ENCODE results near the gene EMX2. TPM values are rescaled to one million over a fixed set of nuclear protein-coding genes. Genes with fewer than 3 reads are reported as not detected.

Gene EMX2
- total RNA-seq, 4 donors from 2014 or later = 2.0 to 9.7 (median 2.5) TPM

DNA sequence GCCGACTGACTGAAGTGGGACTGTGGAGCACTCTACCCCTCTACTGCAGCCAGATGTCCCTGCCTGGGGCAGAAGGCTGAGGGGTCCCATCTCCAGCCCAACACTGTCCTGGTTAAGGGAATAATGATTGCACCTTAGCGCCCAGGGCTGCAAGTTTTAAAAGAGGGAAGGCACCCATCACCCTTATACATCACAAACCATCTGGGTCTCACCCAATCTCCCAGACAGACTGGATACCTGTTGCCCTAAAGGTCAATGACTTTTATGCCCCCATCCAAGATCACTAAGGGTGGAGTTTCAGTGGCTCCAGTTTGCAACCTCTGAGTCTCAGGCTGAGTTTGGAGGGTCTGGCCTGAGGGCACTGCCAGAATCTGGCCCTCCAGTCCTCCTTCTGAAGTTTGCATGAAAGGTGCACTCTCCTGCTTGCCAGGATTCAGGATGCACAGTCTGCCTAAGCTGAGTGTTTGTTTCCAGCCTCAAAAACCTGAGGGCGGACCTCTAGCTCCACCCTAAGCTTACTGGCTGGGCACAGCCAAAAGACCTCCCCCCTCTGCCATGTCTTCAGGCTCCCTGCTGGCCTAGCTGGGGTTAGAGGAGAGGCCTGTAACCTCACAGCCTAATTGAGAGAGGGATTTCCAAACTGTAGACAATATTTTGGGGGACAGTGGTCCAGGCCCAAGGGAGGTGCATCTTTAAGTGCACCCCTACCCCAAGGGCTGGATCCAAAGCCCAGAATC is 2.5 kb upstream of the EMX2 start:
- TF ChIP-seq EP300 (IDR thresholded peaks at IDR 0.05) (no peak), POLR2AphosphoS5 (IDR thresholded peaks at IDR 0.05) (no peak), POLR2A (IDR thresholded peaks at IDR 0.05) (no peak)
- TF ChIP-seq, protein P1, sequence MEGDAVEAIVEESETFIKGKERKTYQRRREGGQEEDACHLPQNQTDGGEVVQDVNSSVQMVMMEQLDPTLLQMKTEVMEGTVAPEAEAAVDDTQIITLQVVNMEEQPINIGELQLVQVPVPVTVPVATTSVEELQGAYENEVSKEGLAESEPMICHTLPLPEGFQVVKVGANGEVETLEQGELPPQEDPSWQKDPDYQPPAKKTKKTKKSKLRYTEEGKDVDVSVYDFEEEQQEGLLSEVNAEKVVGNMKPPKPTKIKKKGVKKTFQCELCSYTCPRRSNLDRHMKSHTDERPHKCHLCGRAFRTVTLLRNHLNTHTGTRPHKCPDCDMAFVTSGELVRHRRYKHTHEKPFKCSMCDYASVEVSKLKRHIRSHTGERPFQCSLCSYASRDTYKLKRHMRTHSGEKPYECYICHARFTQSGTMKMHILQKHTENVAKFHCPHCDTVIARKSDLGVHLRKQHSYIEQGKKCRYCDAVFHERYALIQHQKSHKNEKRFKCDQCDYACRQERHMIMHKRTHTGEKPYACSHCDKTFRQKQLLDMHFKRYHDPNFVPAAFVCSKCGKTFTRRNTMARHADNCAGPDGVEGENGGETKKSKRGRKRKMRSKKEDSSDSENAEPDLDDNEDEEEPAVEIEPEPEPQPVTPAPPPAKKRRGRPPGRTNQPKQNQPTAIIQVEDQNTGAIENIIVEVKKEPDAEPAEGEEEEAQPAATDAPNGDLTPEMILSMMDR (IDR thresholded peaks at IDR 0.05) = no peak
- Histone ChIP-seq H3K4me3 (peak overlapping the region; percentile 81), H3K27ac (no peak overlapping the region), H3K36me3 (no peaks in the 10 kb centered on the region), H3K4me1 (peaks cover 76% of the 10 kb centered on the region), H3K27me3 (peaks cover 77% of the 10 kb centered on the region), H3K9me3 (no peaks in the 10 kb centered on the region)
- 74% methylated on average over 2 of the region's 3 CpGs for WGBS
- no peak for DNase-seq (ENCODE audit: low spot score in 2 of 2)

DNA sequence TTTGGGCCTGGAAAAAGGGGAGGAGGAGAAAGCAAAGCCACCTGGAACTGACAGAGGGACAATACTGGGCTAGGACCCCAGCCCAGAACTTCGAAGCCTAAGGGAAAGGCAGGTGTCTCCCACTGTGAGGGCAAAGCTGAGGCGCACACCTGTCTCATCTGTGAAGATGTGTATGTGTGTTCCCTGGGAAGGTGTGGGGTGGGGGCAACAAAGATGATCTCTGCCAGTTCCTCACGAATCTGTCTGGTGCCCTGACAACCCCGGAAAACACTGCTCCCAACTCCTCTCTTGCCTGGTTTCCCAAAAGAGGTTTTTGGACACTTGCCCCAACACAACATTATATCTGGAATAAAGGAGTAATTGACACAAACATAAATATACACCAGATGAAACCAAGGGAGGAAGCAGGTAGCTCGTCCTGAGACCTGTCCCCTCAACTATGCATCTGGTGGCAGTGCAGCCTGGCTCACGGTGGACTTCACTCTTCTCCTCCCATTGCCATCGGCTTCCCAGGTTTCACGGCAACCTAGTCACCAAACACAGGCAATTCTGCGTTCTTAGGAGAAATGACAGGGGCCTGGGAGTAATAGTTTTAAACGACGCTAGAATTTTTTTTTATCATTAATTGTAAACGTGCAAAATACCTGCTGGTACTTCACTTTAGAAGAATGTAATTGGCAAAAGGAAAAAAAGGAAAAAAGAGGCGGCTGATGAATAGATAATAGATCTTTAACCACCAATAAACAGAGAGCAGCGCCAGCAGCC is 1.7 kb upstream of the EMX2 start:
- Histone ChIP-seq H3K9me3 (no peaks in the 10 kb centered on the region), H3K4me1 (peaks cover 74% of the 10 kb centered on the region), H3K27me3 (peaks cover 77% of the 10 kb centered on the region), H3K36me3 (no peaks in the 10 kb centered on the region), H3K27ac (no peak overlapping the region), H3K4me3 (peak overlapping the region; percentile 81)
- peak in 1 of 2 donors; percentile 77 for DNase-seq (ENCODE audit: low spot score in 2 of 2)
- TF ChIP-seq POLR2A (IDR thresholded peaks at IDR 0.05) (no peak), POLR2AphosphoS5 (IDR thresholded peaks at IDR 0.05) (no peak), EP300 (IDR thresholded peaks at IDR 0.05) (no peak)
- TF ChIP-seq, protein P1 (IDR thresholded peaks at IDR 0.05) = no peak
- 14% methylated on average over 12 of the region's 14 CpGs for WGBS

- TF ChIP-seq POLR2AphosphoS5 (IDR thresholded peaks at IDR 0.05) (peak in 1 of 3 donors; percentile 52), POLR2A (IDR thresholded peaks at IDR 0.05) (no peak), EP300 (IDR thresholded peaks at IDR 0.05) (no peak)
- TF ChIP-seq, protein P1 (IDR thresholded peaks at IDR 0.05) = no peak
- Histone ChIP-seq H3K9me3 (no peaks in the 10 kb centered on the region), H3K4me1 (peaks cover 75% of the 10 kb centered on the region), H3K27ac (peak overlapping the region; percentile 85), H3K4me3 (peak overlapping the region; percentile 81), H3K27me3 (peaks cover 77% of the 10 kb centered on the region), H3K36me3 (no peaks in the 10 kb centered on the region)
- DNase-seq (ENCODE audit: low spot score in 2 of 2) = peak; percentile 94
- WGBS = 5% methylated on average over 27 of the region's 32 CpGs
Measured at GRCh38 chr10:117541405-117541908, 1.1 kb upstream of the EMX2 start.

GRCh38 chr10:117541909-117542705 is 439 bp upstream of the EMX2 start:
- H3K4me3 ChIP-seq = peak overlapping the region; percentile 81
- H3K36me3 ChIP-seq = no peaks in the 10 kb centered on the region
- 2% methylated on average over 61 of the region's 62 CpGs for WGBS
- no peaks in the 10 kb centered on the region for H3K9me3 ChIP-seq
- TF ChIP-seq POLR2AphosphoS5 (IDR thresholded peaks at IDR 0.05) (peak; percentile 17 to 77 (median 66)), POLR2A (IDR thresholded peaks at IDR 0.05) (peak in 1 of 2 donors; percentile 10), EP300 (IDR thresholded peaks at IDR 0.05) (no peak)
- TF ChIP-seq, protein P1 (IDR thresholded peaks at IDR 0.05) = no peak
- peaks cover 80% of the 10 kb centered on the region for H3K4me1 ChIP-seq
- peak; percentile 88 to 91 for DNase-seq (ENCODE audit: low spot score in 2 of 2)
- peaks cover 78% of the 10 kb centered on the region for H3K27me3 ChIP-seq
- H3K27ac ChIP-seq = peak overlapping the region; percentile 91
